Tibial nerve (tissue), 4 donors: Measurements from ENCODE around the gene APOBEC3H. TPM values are rescaled to one million over a fixed set of nuclear protein-coding genes. Genes with fewer than 3 reads are reported as not detected.

ENCODE experiments used
- DNase-seq, 2 donors: peaks; one replicate each; pipeline ENCODE4 v3.0.0-alpha.2; 2019; ENCODE audit warnings: low spot score in 2 of 2
- H3K27ac ChIP-seq, 4 donors: fragments of 200-600 bp; sonication (generic) in 3 of 4; one replicate each; pipeline ENCODE4 v1.5.1; 2017 to 2019; ENCODE audit warnings: mild to moderate bottlenecking in 1 of 4
- H3K27me3 ChIP-seq, 2 donors: fragments of 200-600 bp; sonication (generic) in 1 of 2; one replicate each; pipeline versions ENCODE4 v1.5.1 to v1.6.0; 2017 to 2019
- H3K36me3 ChIP-seq, 3 donors: fragments of 200-600 bp; sonication (generic); one replicate each; pipeline ENCODE4 v1.5.1; 2018 to 2019
- H3K4me1 ChIP-seq, 4 donors: fragments of 200-600 bp; sonication (generic) in 3 of 4; one replicate each; pipeline ENCODE4 v1.5.1; 2017 to 2019
- H3K4me3 ChIP-seq, 4 donors: fragments of 200-600 bp; sonication (generic) in 3 of 4; one replicate each; pipeline ENCODE4 v1.5.1; 2017 to 2019; ENCODE audit warnings: mild to moderate bottlenecking in 1 of 4, moderate library complexity in 1 of 4
- H3K9me3 ChIP-seq, 4 donors: fragments of 200-600 bp; sonication (generic) in 3 of 4; one replicate each; pipeline ENCODE4 v1.5.1; 2017 to 2019
- CTCF ChIP-seq, 5 experiments: fragments of 200-600 bp in 3 of 5; fragments of 450-650 bp in 2 of 5; sonication (generic) in 3 of 5; IDR thresholded peaks; one replicate each; pipeline ENCODE4 v1.5.1; 2016 to 2019; ENCODE audit warnings: antibody characterized with exemption in 5 of 5, mild to moderate bottlenecking in 3 of 5, moderate library complexity in 2 of 5
- EP300 ChIP-seq, 2 donors: sonication (generic); formaldehyde crosslinking; IDR thresholded peaks; one replicate each; pipeline ENCODE4 v1.6.1; 2017; ENCODE audit warnings: antibody characterized with exemption in 2 of 2, mild to moderate bottlenecking in 1 of 2
- POLR2A ChIP-seq, 2 donors: fragments of 450-650 bp; IDR thresholded peaks; one replicate each; pipeline ENCODE4 v1.6.1; 2017; ENCODE audit warnings: antibody characterized with exemption in 2 of 2, mild to moderate bottlenecking in 2 of 2, moderate library complexity in 2 of 2
- WGBS, 2 donors: methylation state at CpG; one replicate each; pipeline ENCODE4 v1.1.5; 2018; 5-methylcytosine and 5-hydroxymethylcytosine counted together
- small RNA-seq: library from RNA; depleted of rRNA; stranded (forward); fragments of <200 nt; gene quantifications from one replicate; pipeline ENCODE3, GENCODE V24; 2016
- total RNA-seq, 4 donors: library from RNA; depleted of rRNA; stranded (reverse); fragments of >200 nt; gene quantifications; one replicate each; pipeline ENCODE4 v1.1.0, GENCODE V29; 2016

Gene APOBEC3H
- total RNA-seq, 4 donors from 2014 or later, result 1.1 TPM; not detected in 3

DNA sequence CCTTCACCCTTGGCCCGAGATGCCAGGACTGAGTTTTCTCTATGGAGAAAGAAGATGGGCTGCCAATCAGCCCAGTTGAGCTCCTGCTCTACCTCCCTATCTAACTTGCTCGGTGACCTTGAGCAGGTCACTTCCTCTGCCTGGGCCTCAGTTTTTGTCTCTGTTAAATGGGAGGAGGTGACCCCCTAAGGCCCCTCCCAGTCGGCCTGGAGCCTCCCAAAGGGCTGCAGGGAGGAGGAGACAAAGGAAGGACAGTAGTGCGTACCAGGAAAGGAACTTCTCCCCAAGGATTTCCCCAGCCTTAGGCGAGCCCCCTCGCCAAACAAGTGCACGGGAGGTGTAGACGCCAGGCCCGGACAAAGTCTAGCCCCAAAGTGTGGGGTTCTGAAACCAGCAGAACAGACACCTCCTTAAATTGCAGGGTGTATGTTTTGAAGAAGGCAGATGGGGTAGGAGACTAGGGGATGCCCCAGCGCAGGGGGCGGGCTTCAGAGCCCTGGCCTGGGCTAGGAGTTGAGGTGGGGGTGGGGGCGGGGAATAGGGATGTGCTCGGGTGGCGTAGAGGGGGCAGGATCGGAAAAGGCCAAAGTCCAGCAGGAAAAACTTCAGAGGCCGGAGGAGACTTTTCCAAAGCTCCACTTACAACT is 54.4 kb downstream of the APOBEC3H start:
- peak in 1 of 2 donors; percentile 15 for DNase-seq
- H3K27ac ChIP-seq, result peak overlapping the region; percentile 97 to 100 (median 99)
- TF ChIP-seq POLR2A (IDR thresholded peaks at IDR 0.05) (no peak), EP300 (IDR thresholded peaks at IDR 0.05) (peak in 1 of 2 donors; percentile 5)
- peaks cover 0 to 15% (median 0%) of the 10 kb centered on the region in 3 donors for H3K36me3 ChIP-seq
- 35 to 40% methylated on average over 15 to 16 of the region's 16 CpGs for WGBS, 2 donors
- H3K4me3 ChIP-seq, result peak overlapping the region; percentile 90 to 97 (median 92)
- peaks cover 0 to 64% (median 35%) of the 10 kb centered on the region in 4 donors for H3K4me1 ChIP-seq
- no peaks in the 10 kb centered on the region for H3K27me3 ChIP-seq
- no peaks in the 10 kb centered on the region for H3K9me3 ChIP-seq

GRCh38 chr22:39152024-39152510 is 55.0 kb downstream of the APOBEC3H start:
- 6 to 48% methylated on average over 2 to 39 of the region's 44 CpGs for WGBS, 2 donors
- Histone ChIP-seq H3K27me3 (no peaks in the 10 kb centered on the region), H3K4me3 (peak overlapping the region; percentile 90 to 97 (median 92)), H3K9me3 (no peaks in the 10 kb centered on the region), H3K4me1 (peaks cover 0 to 59% (median 30%) of the 10 kb centered on the region in 4 donors), H3K27ac (peak overlapping the region; percentile 97 to 100 (median 99)), H3K36me3 (peaks cover 0 to 15% (median 0%) of the 10 kb centered on the region in 3 donors)
- TF ChIP-seq POLR2A (IDR thresholded peaks at IDR 0.05) (no peak), EP300 (IDR thresholded peaks at IDR 0.05) (no peak)
- DNase-seq, result peak in 1 of 2 donors; percentile 14

DNA sequence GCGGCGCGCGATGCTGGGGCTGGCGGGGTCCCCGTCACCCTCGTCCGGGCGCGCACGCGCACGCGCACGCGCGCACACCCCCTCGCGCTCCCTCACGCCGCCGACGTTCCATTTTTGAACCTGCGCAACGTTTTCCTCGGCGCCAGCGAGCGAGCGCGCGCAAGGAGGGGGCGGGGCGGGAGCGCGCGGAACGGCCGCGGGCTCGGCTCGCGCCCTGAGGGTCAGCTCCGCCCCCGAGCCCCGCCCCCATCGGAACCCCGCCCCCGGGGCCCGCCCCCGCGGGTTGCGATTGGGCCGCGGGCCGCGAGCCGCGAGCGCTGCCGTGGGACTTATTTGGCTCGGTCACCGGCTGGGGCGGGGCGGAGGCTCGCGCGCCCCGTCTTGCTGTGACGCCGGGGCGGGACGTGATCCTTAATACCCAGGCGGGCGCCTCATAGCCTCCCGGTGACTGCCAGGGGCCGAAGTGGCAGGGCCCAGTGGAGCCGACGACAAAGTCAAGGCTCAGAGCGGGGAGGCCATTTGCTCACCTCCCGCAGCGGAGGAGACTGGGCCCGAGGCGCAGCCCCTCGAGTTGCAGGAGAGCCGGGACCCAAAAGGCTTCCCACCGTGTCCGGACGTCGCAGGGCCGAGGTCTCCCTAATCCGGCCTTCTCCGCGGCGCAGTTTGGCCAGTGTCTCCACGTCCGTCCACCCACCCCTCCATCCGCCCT is 55.6 kb downstream of the APOBEC3H start, which contains the start of gene CBX7:
CBX7 (minus strand) TSS at position 170 of the 709 bp plus-strand sequence. CDS start 236 bp downstream, outside the sequence.
- Histone ChIP-seq H3K27ac (peak within 1 kb of the TSS; percentile 97 to 100 (median 99)), H3K4me1 (peaks cover 0 to 53% (median 26%) of the 10 kb centered on the region in 4 donors), H3K27me3 (no peaks in the 10 kb centered on the region), H3K36me3 (peaks cover 0 to 15% (median 0%) of the 10 kb centered on the region in 3 donors), H3K9me3 (no peaks in the 10 kb centered on the region), H3K4me3 (peak within 1 kb of the TSS; percentile 90 to 97 (median 92))
- 0 to 2% methylated on average over 10 to 47 of the region's 98 CpGs for WGBS, 2 donors
- peak in 2 of 5 experiments; percentile 7 to 32 for TF ChIP-seq CTCF (IDR thresholded peaks at IDR 0.05)
- TF ChIP-seq POLR2A (IDR thresholded peaks at IDR 0.05), result peak; percentile 93 to 96
- peak; percentile 51 to 99 for TF ChIP-seq EP300 (IDR thresholded peaks at IDR 0.05)
- peak; percentile 91 to 96 for DNase-seq

DNA sequence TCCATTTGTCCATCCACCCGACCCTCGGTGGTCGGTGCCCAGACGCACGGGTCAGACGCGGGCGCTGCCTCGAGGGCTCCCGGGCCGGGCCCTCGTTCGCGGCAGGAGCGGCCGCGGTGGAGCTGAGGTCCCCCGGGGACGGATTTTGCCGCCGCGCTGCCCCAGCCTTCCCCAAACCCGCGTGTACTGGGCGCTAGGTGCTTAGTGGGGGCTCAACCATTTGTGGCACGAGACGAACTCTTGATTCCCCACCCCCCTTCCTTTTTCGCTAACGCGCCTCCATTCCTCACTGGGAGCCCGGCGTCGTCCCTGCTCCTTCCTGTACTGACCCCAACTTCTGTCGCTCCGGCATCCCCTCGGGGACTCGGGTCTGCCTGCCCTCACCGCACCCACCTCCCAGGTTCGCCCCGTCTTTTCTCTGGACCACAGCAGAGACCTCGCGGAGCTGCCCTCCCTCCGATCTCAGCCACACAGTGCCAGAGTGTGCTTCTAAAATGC is 56.2 kb downstream of the APOBEC3H start:
- Histone ChIP-seq H3K36me3 (peaks cover 0 to 10% (median 0%) of the 10 kb centered on the region in 3 donors), H3K27me3 (no peaks in the 10 kb centered on the region), H3K4me3 (peak overlapping the region; percentile 85 to 97 (median 92)), H3K27ac (peak overlapping the region; percentile 92 to 100 (median 98)), H3K4me1 (peaks cover 0 to 47% (median 23%) of the 10 kb centered on the region in 4 donors), H3K9me3 (no peaks in the 10 kb centered on the region)
- peak in 1 of 2 donors; percentile 21 for DNase-seq
- TF ChIP-seq EP300 (IDR thresholded peaks at IDR 0.05) (no peak), CTCF (IDR thresholded peaks at IDR 0.05) (no peak), POLR2A (IDR thresholded peaks at IDR 0.05) (no peak)
- 2 to 3% methylated on average over 35 to 43 of the region's 43 CpGs for WGBS, 2 donors

Small RNAs within 50 kb of the gene (small RNA-seq; reads per million reads assigned to genes)
- gene AL022318.2, result not detected
- not detected for gene COX5BP7

Other genes with a start within 250 kb of the APOBEC3H start
- 10 to 100 TPM; 50.0 to 78.0 (median 56.8) TPM for gene CBX6, start 225.0 kb upstream of the APOBEC3H start, total RNA-seq
- gene APOBEC3A, start 139.6 kb upstream of the APOBEC3H start, total RNA-seq, result 1 to 10 TPM in 1 of 4 donors, not detected in 3; 3.3 TPM
- gene APOBEC3B, start 114.9 kb upstream of the APOBEC3H start, total RNA-seq, result 1 to 10 TPM in 1 of 4 donors, under 1 TPM in 2, not detected in 1; 0.39 to 3.3 (median 0.60) TPM
- gene APOBEC3C, start 83.0 kb upstream of the APOBEC3H start, total RNA-seq, result 10 to 100 TPM in 2 of 4 donors, 1 to 10 TPM in 2; 6.6 to 14.4 (median 9.9) TPM
- gene APOBEC3D, start 76.1 kb upstream of the APOBEC3H start, total RNA-seq, result 1 to 10 TPM in 2 of 4 donors, under 1 TPM in 2; 0.44 to 2.1 (median 1.1) TPM
- gene APOBEC3F, start 56.4 kb upstream of the APOBEC3H start, total RNA-seq, result 1 to 10 TPM; 3.5 to 7.8 (median 5.2) TPM
- 10 to 100 TPM in 2 of 4 donors, 1 to 10 TPM in 2; 6.5 to 27.5 (median 11.4) TPM for gene APOBEC3G, start 20.0 kb upstream of the APOBEC3H start, total RNA-seq
- 100 to 1,000 TPM; 189 to 264 (median 206) TPM for gene CBX7, start 55.4 kb downstream of the APOBEC3H start, total RNA-seq
- 10 to 100 TPM in 2 of 4 donors, 1 to 10 TPM in 2; 7.5 to 22.2 (median 10.2) TPM for gene PDGFB, start 147.7 kb downstream of the APOBEC3H start, total RNA-seq
- gene RPL3, start 222.4 kb downstream of the APOBEC3H start, total RNA-seq, result 1,000 to 10,000 TPM; 1,869 to 2,331 (median 1,970) TPM